ENCODE results near the gene SH3GL2. TPM values are rescaled to one million over a fixed set of nuclear protein-coding genes. Genes with fewer than 3 reads are reported as not detected.

The SH3GL2 gene
- total RNA-seq, 1 donor from 2014 or later, result not detected

DNA sequence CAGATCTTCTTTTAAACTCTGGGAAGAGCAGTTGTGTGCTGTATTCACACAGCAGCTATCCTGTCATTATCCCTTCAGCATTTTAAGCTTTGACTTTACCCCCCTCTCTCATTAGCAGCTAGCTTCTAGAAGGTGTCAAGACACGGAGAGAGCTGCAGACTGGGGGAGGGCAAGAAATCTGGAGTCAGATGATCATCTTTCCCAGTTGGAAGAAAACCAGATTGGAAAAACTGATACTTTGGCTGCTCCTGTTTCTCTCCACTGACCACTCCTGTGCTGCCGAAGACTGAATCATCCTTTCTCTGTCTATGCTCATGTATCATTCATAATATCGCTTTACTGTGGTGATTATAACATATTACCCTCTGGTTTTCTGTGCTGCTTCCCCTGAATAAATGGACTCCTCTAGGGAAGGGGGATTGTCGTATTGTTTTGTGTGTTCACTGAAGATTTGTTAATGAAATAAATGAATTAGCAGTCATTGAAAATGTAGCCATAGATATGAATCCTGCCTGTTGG lies 75.1 kb downstream of the SH3GL2 start:
- DNase-seq (ENCODE audit: low spot score), result no peak

DNA sequence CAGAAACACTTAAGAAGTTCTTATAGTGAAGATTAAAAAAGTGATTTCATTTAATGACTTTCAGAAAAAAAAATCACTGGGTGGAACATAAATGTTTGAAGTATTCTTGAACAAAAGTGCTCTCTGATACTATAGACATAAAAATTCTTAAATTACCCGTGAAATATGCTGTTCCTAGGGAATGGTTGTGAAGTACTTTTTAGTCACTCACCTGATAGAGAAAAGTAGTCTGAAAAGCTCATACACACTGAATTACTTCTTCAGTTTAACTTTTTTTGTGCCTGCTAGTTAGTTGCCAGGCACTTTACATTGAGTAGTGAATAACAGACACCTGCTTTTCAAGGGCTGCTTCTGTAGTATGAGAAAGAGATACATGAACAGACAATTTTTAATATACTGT lies 78.0 kb downstream of the SH3GL2 start:
- no peak for DNase-seq (ENCODE audit: low spot score)

DNA sequence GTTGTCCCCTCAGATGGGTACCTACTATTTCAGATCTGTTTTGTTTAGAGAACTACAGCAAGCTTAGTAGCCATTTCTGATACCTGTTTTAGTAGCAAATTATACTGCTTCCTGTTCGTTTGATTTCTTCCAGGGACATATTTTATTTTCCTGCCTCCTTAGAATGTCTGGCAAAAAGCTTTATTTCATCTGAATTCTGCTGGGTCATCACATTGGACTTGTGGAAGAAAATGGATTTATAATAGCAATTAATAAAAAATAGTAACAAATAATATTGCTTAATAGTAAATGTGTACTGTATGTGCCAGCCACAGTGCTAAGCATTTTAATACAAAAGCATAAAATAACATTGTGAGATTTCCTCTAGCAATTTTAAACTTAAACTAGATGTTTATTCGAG lies 79.4 kb downstream of the SH3GL2 start:
- DNase-seq (ENCODE audit: low spot score), result no peak

DNA sequence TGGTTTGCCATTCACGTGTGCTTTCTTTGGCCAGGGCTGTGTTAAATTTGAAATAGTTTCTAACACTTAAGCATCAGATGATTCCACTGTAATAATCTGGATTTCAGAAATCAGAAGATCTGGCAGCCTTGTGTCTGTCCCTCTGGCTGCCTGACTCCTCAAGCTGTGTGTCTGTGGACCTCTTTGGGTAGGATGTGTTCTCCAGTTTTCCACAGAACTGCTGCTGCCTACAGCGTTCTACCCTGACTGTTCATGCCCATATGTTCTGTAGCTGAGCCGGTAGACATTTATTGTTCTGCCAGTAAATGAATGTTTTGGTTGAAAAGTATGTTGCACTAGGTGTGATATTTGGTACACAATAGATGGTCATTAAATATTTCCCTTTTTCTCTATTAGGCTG lies 81.3 kb downstream of the SH3GL2 start:
- no peak for DNase-seq (ENCODE audit: low spot score)

DNA sequence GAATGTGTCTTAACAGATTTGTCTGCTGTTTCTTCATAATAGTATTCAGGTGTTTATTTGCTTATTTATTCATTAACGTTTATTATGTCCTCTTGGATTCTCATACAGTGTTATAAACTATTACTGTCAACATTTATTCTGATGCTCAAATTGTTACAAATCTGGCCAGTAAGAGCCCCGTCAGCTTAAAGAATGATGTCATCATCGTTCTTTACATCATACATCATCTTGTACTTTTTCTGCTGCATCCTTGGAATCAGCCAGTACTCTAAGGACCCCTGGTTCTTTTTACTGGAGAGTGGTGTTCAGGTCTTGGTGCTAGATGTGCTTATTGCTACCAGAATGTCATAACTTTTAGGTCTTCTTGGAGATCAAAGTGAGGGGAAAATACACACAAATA lies 86.6 kb downstream of the SH3GL2 start:
- no peak for DNase-seq (ENCODE audit: low spot score)

DNA sequence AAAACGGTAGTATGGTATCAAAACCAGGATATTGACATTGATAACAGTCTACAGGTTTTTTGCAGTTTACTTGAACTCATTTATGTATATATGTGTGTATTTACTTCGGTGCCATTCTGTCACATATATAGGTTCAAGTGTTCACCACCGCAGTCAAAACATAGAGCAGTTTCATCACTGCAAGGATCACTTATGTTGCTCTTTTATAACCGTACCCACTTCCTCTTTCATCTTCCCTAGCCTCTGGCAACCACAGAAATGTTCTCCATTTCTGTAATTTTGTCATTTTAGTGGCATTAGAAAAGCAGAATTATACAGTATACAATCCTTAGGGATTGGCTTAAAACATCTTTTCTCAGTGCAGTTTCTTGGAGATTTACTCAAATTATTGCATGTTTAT lies 90.3 kb downstream of the SH3GL2 start:
- DNase-seq (ENCODE audit: low spot score), result no peak

DNA sequence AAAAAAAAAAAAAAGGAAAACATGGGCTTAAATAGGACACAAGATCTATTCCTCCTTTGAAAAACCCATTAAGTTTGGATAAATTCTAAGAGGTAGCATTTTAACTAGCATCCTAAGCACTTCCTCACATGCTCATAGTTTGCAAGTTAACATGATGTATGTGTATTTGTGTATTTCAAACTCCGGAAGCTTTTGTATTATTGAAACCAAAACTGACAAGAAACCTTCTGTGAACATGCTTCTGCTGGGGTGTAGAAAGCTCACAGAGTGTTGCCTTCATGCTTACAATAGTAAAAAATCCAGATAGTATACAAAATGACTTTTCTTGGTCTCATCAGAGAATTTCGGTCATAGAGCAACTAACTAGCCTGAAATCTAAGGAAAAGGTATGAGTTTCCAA lies 103.8 kb downstream of the SH3GL2 start:
- no peak for DNase-seq (ENCODE audit: low spot score)

DNA sequence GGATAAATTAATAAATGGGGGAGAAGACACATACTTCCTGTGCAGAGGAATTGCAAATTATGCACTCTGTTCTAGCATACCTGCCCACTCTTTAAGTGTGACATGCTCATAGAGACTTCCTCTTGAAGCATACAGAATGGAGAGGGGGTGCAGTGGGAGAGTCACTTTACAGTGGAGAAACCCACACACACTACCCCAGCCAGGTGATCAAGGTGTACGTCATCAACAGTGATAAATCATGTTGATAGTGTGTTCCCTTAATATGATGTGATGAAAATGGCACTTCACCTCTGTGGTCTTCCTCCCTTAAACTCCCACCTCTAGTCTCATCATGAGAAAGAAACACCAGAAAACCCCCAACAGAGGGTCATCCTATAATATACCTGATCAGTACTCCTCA lies 110.0 kb downstream of the SH3GL2 start:
- no peak for DNase-seq (ENCODE audit: low spot score)

DNA sequence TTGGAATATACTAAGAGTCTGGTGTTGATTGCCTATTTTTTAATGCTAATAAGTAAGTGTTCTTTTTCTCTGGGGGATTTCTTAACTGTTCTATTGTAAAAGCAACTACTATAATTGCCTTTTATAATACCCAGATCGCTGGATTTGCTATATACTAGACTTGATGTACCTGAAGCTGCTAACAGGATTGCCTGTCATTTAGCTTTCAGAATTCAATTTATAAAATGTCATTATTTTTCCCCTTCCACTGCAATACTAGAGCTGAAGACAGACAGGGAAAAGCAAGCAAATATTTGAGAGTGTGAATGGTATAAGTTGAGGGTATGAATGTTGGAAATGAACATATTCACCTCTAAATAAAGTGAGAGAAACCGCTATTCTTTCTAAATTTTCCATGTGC lies 115.5 kb downstream of the SH3GL2 start:
- no peak for DNase-seq (ENCODE audit: low spot score)

DNA sequence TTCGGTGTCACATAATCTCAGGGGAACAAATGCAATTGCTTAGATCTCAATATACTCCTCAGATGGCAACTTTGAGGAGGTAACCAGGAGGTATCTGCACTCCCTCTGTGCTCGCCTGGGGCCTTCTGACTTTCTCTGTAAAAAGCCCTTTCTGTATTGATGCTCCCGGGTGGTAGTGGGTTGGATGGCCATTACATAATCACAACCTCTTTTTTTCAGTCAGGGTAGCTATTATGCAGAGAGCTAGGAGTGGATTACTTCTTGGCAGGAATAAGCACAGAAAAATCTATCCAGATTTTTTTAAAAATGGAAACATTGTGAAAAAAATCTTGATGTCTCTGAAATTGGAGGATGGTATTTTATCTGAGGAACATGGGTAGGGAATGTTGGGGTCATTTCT lies 116.6 kb downstream of the SH3GL2 start:
- DNase-seq (ENCODE audit: low spot score), result no peak

DNA sequence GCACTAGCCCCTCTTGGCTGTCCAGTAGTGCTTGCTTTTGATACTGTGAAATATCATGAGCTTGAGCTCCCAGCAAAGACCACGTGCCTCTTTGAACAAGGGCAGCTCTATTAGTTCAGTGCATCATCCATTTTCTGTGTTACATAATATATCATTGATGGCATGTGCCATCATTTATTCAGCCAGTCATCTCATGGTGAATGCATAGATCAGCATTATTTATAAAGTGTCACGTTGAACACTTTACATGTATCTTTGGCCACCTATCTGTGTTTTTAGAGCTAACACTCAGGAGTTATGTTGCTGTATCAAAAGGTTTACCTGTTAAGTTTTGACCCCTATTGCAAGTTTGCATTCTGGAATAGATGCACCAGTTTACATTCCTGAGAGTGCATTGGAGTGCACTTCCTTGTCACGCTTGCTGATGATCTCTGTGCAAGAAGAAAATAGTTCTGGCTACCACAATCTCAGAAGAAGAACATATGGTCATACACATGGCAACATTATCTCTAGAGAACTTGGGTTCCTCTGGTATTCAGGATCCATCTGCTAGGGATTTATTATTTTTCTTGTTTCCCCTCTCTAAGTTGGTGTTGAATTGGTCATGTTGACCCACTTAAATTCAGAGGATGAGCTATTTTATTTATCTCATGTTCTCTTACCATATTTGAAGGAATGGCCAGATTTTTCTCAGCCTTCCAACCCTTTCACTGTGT lies 120.9 kb downstream of the SH3GL2 start:
- DNase-seq (ENCODE audit: low spot score), result no peak

DNA sequence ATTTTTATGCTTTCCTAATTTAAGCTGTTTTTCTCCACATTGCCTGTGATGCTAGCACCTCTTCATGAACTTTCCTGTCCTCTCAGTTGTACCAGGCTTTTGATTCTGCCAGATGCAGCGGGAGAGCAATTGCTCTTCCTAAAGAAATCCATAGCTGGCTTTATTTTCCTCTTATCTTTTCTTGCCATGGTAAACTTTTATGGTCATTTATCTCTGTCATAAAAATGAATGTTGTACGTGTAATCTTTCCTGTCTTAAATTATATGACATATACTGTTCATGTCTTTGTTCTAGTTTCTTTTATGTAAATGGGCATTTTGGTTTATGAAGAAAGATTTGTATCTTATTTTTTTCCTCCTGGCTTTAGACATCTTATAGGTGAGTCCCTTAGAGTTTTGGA lies 127.5 kb downstream of the SH3GL2 start:
- no peak for DNase-seq (ENCODE audit: low spot score)

DNA sequence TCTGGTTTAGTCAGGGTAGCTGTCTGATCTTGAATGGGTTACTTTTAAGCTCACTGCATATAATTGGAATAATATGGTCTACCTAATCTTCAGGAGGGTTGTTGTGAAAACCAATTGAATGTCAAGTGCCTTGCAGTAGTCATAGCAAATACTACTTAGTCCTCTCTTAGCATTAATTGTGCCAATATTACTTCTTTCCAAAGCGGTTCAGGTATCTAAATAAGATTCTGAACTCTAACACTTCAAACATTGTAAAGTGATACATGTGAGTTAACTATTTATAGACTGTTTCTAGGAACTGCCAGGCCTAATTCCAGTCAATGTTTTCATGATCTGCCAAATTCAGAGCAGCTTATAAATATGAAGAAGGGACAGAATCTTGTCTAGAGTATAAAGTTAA lies 140.2 kb downstream of the SH3GL2 start:
- DNase-seq (ENCODE audit: low spot score), result no peak

DNA sequence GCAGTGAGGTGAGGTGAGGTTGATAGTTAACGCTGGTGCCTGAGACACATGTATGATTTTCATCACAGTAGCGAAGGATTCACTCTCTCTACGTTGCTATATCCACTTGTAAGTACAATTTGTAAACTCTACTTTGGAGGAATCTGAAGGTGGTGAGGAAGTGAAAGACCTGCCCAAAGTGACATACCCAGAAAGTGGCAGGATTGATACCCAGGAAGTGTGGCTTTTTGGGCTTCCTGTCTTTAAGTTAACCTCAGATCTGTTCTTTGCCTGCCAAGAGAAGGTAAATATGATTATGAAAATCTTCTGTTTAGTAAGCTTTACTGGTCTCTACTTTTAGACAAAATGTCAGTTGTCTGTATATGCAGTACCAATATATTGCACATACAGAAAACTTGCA lies 143.1 kb downstream of the SH3GL2 start:
- DNase-seq (ENCODE audit: low spot score), result no peak

DNA sequence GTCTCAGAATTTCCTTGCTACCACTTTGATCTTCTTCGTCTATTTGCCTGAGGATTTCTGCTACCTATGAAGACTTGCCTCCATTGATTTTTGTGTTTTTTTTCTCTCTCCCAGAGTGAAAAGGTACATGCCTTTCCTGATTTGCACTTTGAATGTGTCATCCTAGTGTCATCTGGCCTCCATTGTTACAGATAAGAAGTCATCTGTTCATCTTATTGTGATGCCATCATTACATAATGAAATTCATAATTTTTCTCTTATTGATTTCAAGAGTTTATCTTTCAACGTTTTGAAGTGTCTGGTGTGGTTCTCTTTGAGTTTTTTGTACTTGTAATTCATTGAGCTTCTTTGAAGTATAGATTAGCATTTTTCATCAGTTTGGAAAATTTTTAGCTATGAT lies 144.8 kb downstream of the SH3GL2 start:
- DNase-seq (ENCODE audit: low spot score), result no peak

DNA sequence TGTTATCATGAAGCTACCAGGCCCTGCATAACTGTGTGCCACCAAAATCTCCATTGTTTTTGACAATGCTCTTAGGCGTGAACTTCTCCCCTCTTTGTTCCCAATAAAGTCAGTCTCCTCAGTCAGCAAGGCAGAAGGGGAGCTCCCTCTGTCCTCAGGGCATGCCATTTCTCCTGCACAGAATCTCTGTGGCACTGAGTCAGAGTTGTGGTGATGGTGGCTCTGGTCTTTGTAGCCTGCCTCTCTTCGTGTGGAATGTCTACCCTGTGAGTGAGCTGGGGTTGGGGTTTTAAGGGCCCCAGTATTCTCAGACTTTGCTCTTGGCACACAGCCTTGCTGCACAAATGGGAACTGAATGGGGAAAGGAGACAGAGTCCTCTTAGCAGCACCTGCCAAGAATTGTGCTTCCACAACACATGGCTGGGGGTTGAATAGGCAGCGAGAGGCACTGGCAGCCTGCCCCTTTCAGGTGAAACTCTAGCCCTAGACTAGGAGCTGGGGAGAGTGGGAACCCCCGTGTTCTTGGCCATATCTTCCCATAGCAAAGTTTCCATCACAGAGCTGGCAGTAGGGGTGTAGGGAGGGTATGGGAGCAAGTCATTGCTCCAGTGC lies 146.6 kb downstream of the SH3GL2 start:
- DNase-seq (ENCODE audit: low spot score), result no peak

DNA sequence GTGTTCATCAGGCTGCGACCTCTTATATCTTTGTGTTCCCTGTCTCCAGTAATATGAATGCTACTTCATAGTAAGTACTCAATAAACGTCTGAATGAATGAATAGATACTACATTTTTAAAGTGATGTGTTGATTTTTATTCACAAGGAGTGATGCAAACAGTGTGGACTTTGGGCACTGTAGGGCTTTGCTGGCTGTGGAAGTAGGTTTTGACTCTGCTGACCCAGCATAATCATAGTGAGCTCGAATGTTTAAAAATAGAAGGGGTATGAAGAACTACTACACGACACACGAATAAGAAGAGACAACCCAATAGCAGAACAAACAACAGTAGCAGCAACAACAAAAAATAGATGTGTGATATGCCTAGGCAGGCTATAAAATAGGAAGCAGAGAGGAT lies 147.4 kb downstream of the SH3GL2 start:
- no peak for DNase-seq (ENCODE audit: low spot score)

DNA sequence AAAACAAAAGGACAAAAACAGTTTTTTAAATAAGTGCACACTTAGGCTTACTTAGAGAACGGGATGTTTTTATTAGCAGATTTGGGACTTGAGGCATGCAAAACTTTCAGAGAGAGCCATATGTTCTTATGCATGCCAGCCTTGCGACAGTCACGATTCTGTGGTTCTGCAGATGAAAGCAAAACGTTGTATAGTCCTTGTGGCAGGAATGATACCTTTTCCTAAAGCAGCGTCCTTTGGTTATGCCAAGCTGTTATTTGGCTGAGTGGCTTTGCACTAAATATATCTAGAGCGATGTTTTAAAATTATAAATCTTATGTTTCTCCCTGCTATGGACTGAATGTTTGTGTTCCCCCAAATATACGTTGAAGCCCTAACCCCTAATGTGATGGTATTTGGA lies 152.0 kb downstream of the SH3GL2 start:
- no peak for DNase-seq (ENCODE audit: low spot score)

DNA sequence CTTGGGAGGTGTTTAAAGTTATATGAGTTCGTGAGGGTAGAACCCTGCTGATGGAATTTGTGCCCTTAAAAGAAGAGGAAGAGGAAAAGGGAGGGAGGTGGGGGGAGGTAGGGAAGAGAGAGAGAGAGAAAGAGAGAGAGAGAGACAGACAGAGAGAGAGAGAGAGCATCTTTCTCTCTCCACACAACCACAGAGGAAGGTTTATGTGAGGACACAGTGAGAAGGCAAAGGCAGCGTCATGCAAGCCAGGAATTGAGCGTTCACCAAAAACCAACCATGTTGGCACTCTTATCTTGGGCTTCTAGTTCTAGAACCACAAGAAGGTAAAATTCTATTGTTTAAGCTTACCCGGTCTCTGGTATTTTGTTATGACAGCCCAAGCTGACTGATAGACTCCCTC lies 152.4 kb downstream of the SH3GL2 start:
- DNase-seq (ENCODE audit: low spot score), result no peak

DNA sequence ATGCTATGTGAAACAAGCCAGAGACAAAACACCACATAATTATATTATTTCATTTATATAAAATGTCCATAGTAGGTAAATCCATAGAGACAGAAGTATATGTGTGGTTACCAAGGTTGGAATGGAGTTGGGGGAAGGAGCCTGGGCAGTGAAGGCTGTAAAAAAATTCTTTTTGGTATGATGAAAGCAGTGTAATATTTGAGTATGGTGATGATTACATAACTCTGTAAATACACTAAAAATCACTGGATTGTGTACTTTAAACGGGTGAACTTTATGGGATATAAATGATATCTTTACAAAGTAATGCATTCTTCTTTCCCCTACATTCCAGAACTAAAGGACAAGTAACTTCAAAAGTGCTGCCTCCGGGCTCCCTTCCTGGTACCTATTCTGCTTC lies 155.8 kb downstream of the SH3GL2 start:
- DNase-seq (ENCODE audit: low spot score), result no peak

DNA sequence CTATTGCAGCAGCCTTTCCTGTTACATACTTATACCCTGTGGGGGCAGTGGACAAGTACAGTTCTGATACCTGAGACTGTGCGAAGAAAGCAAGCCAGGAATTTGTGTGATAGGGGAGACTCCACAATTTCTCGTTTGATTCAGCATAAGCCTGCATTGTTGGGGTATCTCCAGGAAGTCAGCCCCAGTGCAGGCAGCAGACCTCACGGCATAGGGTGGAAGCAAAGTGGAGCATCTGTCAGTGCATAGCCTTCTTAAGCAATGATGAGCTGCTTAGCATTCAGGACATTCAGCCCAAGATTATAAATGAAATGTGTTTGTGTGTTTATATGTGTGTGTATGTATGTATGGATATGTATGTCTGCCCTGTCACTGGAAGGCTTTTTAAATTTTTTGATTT lies 157.0 kb downstream of the SH3GL2 start:
- no peak for DNase-seq (ENCODE audit: low spot score)

DNA sequence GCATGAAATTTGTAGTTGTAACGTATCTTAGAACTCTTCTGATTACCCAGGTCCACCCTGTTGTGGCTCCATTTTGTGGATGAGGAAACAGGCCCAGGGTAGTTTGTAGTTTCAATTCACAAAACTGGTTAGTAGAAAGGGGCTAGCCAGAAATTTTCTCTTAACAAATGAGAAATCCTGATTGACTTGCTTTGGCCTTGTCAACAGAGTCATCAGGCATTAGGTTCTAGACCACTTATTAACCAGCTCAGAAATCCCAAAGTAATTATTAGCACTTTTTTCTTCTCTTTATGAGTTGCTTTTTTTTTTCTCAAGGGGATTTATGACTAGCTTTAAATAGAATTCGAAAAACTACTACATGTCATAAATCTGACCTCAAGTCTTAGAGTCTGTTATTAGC lies 160.2 kb downstream of the SH3GL2 start:
- DNase-seq (ENCODE audit: low spot score), result no peak

DNA sequence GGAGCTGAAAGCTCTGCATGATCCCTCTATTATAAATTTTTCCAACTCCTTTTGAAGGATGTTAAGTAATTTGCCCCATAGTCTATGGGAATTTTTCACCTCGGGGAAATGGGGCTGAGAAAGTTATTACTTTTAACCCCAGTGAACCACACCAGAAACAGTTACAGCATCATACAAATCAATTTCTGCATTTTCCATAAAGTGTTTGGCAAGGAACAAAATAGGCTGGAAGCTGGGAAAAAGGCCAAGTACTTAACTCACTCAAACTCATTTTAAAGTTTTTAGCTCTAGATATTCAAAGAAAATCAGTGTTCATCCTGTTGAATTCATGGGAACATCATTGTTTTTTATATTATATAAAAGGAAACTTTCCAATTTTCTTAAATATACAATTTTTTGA lies 160.9 kb downstream of the SH3GL2 start:
- no peak for DNase-seq (ENCODE audit: low spot score)
